ENCODE measurements around the gene CDH26. TPM values are rescaled to one million over a fixed set of nuclear protein-coding genes. Genes with fewer than 3 reads are reported as not detected.

CDH26 gene
- total and polyA plus RNA-seq, 2 donors = 1.8 to 14.7 TPM

DNA sequence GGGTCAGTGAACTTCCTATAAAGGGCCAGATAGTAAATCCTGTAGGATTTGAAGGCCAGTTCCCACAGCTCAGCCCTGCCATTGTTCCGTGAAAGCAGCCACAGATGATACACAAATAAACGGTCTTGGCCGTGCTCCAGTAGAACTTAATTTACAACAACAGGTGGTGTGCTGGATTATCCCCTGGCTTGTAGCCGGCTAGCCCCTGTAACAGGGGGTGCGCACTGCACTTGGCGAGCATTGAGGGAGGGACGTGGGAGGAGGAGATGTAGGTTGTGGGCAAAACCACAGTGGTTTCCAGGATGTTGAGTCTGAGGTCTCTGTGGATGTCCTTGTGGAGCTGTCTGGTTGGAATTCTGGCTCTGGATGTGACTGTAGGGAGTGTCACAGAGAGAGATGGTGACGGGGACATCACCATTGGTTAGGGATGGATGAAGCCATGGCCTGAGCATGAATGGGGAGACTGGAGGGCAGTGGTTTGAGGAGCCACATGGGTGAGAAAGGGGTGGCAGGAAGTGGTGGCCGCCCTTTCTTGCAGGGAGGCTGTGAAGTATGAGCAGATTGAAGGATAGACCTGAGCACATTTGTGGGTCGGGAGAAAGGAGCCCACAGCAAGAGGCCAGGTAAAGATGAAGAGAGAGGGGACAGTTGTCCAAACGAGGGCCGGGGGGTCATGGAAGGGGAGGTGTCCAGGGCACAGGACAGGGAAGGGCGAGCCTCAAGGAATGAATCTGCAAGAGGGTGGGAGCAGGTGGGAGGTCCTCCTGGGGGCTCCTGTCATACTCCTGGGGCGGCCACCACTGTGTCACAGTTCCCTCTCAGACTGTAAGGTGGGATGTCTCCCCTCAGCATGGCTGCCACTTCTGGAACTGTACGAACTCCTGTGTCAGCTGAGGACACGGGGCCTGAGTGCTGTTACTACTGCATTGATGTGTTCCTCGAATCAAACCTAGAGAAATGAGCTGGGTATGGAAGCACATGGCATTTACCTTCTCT, 53.6 kb downstream of the CDH26 start:
- no peak overlapping the region for H3K4me3 ChIP-seq (ENCODE audit: low read length in 2 of 2)
- H3K27ac ChIP-seq (ENCODE audit: low read depth in 1 of 2, low read length in 1 of 2) = no peak overlapping the region
- no peaks in the 10 kb centered on the region for H3K9me3 ChIP-seq (ENCODE audit: control insufficient read depth in 2 of 2, insufficient read depth in 1 of 2, low read length in 1 of 2)
- WGBS = 40% methylated on average over 17 of the region's 17 CpGs
- no peaks in the 10 kb centered on the region for H3K27me3 ChIP-seq (ENCODE audit: control insufficient read depth in 2 of 2, insufficient read depth in 1 of 2, low read length in 1 of 2)
- peak in 1 of 9 donors; percentile 23 for DNase-seq (ENCODE audit: low read depth in 6 of 9, low spot score in 9 of 9)
- H3K4me1 ChIP-seq (ENCODE audit: control insufficient read depth in 2 of 2, insufficient read depth in 2 of 2, low read length in 2 of 2) = peaks cover 5 to 9% of the 10 kb centered on the region in 2 donors
- H3K36me3 ChIP-seq (ENCODE audit: control insufficient read depth in 2 of 2, insufficient read depth in 2 of 2, low read length in 1 of 2) = no peaks in the 10 kb centered on the region

DNA sequence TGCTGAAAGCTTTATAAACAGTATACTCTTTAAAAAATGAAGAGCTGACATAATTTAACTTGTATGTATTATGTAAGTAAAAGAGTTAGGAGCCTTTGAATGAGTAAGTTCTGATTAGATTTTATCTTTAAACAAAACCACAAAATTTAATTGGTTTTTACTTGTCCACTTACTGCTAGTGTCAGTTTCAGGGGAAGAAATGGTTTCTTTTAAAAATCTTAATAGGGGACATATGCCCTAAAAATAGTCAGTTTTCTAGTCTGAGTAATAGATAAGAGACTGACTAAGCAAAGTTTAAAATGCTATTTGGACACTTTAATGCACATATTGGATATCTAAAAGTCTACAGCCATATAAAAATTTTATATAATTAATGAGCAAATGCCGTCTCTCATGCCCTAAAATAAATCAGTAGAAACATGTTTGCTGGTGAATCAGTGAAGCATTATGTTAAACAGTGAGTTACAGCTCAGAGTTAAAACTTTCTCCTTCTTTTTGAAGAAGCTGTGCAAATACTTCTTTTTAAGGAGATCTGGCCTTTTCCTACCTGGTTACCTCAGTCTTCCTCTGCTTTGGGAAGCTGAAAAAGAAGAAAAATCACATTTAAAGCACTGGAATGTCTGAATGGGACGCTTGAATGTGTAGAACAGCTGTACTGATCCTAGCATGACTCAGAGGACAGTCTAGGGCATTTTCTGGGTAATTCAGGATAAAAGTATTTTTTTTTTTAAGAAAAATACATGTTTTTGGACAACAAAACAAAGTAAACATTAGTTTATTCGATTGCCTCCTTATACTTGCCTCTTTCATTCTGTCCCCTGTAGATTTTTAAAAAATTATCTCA, 55.3 kb downstream of the CDH26 start:
- 93% methylated on average over 3 of the region's 3 CpGs for WGBS
- DNase-seq (ENCODE audit: low read depth in 6 of 9, low spot score in 9 of 9) = no peak
- Histone ChIP-seq H3K27ac (ENCODE audit: low read depth in 1 of 2, low read length in 1 of 2) (no peak overlapping the region), H3K36me3 (ENCODE audit: control insufficient read depth in 2 of 2, insufficient read depth in 2 of 2, low read length in 1 of 2) (no peaks in the 10 kb centered on the region), H3K4me3 (ENCODE audit: low read length in 2 of 2) (no peak overlapping the region), H3K4me1 (ENCODE audit: control insufficient read depth in 2 of 2, insufficient read depth in 2 of 2, low read length in 2 of 2) (peaks cover 5 to 9% of the 10 kb centered on the region in 2 donors), H3K9me3 (ENCODE audit: control insufficient read depth in 2 of 2, insufficient read depth in 1 of 2, low read length in 1 of 2) (no peaks in the 10 kb centered on the region), H3K27me3 (ENCODE audit: control insufficient read depth in 2 of 2, insufficient read depth in 1 of 2, low read length in 1 of 2) (no peaks in the 10 kb centered on the region)

DNA sequence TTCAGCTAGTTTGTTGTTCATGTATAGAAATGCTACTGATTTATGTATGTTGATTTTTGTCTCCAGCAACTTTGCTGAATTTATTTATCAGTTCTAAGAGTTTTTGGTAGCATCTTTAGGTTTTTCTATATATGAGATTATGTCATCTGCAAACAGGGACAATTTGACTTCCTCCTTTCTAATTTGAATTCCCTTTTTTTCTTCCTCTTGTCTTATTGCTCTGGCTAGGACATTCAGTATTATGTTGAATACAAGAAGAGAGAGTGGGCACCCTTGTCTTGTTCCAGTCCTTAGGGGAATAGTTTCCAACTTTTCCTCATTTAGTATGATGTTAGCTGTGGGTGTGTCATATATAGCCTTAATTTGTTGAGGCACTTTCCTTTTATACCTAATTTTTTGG, 58.2 kb downstream of the CDH26 start:
- Histone ChIP-seq H3K27ac (ENCODE audit: low read depth in 1 of 2, low read length in 1 of 2) (no peak overlapping the region), H3K4me3 (ENCODE audit: low read length in 2 of 2) (no peak overlapping the region), H3K4me1 (ENCODE audit: control insufficient read depth in 2 of 2, insufficient read depth in 2 of 2, low read length in 2 of 2) (peaks cover 5 to 6% of the 10 kb centered on the region in 2 donors), H3K36me3 (ENCODE audit: control insufficient read depth in 2 of 2, insufficient read depth in 2 of 2, low read length in 1 of 2) (no peaks in the 10 kb centered on the region), H3K9me3 (ENCODE audit: control insufficient read depth in 2 of 2, insufficient read depth in 1 of 2, low read length in 1 of 2) (no peaks in the 10 kb centered on the region), H3K27me3 (ENCODE audit: control insufficient read depth in 2 of 2, insufficient read depth in 1 of 2, low read length in 1 of 2) (no peaks in the 10 kb centered on the region)
- DNase-seq (ENCODE audit: low read depth in 6 of 9, low spot score in 9 of 9) = no peak

DNA sequence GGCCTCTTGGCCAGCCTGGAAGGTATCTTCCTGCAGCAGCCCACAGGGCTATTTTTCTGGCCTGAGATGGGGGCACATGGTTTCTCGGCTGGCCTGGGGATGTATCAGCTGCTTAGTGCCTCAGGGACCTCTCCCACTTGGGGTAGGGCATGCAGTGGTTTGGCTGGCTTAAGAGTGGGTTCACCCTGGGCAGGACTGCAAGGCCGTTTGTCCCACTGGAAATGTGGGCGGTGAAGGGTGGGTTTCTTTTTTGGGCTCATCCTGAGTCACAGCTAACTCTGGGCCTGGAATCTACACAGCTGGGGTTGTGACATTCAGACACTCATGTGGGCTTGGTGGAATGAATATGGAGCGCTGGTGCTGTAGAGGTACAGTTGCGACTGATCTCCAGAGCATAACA, 62.0 kb downstream of the CDH26 start:
- H3K27me3 ChIP-seq (ENCODE audit: control insufficient read depth in 2 of 2, insufficient read depth in 1 of 2, low read length in 1 of 2) = no peaks in the 10 kb centered on the region
- no peak overlapping the region for H3K4me3 ChIP-seq (ENCODE audit: low read length in 2 of 2)
- no peak overlapping the region for H3K27ac ChIP-seq (ENCODE audit: low read depth in 1 of 2, low read length in 1 of 2)
- no peaks in the 10 kb centered on the region for H3K9me3 ChIP-seq (ENCODE audit: control insufficient read depth in 2 of 2, insufficient read depth in 1 of 2, low read length in 1 of 2)
- no peaks in the 10 kb centered on the region for H3K36me3 ChIP-seq (ENCODE audit: control insufficient read depth in 2 of 2, insufficient read depth in 2 of 2, low read length in 1 of 2)
- DNase-seq (ENCODE audit: low read depth in 6 of 9, low spot score in 9 of 9) = no peak
- no peaks in the 10 kb centered on the region for H3K4me1 ChIP-seq (ENCODE audit: control insufficient read depth in 2 of 2, insufficient read depth in 2 of 2, low read length in 2 of 2)
- 95% methylated on average over 5 of the region's 5 CpGs for WGBS

DNA sequence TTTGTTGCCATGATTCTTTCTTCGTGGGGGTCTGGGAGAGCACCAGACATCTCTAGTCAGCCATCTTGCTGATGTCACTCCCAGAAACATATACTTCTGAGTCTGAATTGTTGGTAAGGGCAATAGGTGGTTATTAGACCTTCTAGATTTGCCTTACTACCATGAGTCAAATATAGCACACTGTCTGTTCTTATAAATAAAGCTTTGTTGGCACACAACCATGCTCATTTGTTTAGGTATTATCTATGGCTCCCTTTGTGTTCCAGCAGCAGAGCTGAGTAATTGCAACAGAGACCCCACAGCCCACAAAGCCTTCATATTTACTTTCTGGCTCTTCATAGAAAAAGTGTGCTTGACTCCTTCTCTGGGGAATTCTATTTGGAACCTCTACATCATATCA, 62.9 kb downstream of the CDH26 start:
- Histone ChIP-seq H3K27me3 (ENCODE audit: control insufficient read depth in 2 of 2, insufficient read depth in 1 of 2, low read length in 1 of 2) (no peaks in the 10 kb centered on the region), H3K4me1 (ENCODE audit: control insufficient read depth in 2 of 2, insufficient read depth in 2 of 2, low read length in 2 of 2) (no peaks in the 10 kb centered on the region), H3K9me3 (ENCODE audit: control insufficient read depth in 2 of 2, insufficient read depth in 1 of 2, low read length in 1 of 2) (no peaks in the 10 kb centered on the region), H3K4me3 (ENCODE audit: low read length in 2 of 2) (no peak overlapping the region), H3K36me3 (ENCODE audit: control insufficient read depth in 2 of 2, insufficient read depth in 2 of 2, low read length in 1 of 2) (no peaks in the 10 kb centered on the region), H3K27ac (ENCODE audit: low read depth in 1 of 2, low read length in 1 of 2) (no peak overlapping the region)
- no peak for DNase-seq (ENCODE audit: low read depth in 6 of 9, low spot score in 9 of 9)
- WGBS = 91% methylated on average over 1 of the region's 1 CpG

DNA sequence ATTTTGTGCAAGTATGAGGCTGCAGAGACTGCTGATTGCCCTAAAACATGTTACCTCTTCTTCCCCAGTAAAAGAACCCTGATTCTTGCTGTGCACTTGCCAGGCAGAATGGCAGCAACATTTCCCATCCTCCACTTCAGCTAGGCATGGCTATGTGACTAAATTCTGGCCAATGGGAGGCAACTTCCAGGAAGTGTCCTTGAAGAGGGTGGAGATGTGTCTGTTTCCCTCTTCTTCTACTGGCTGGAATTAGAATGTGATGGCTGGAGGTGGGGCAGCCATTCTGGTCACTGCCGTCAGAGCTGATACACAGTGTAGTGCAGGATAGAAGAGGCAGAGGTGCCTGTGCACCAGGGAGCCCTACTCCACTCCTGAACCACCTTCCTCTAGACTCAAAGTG, 64.6 kb downstream of the CDH26 start:
- WGBS = 95% methylated on average over 1 of the region's 1 CpG
- Histone ChIP-seq H3K27ac (ENCODE audit: low read depth in 1 of 2, low read length in 1 of 2) (no peak overlapping the region), H3K36me3 (ENCODE audit: control insufficient read depth in 2 of 2, insufficient read depth in 2 of 2, low read length in 1 of 2) (no peaks in the 10 kb centered on the region), H3K4me3 (ENCODE audit: low read length in 2 of 2) (no peak overlapping the region), H3K9me3 (ENCODE audit: control insufficient read depth in 2 of 2, insufficient read depth in 1 of 2, low read length in 1 of 2) (no peaks in the 10 kb centered on the region), H3K27me3 (ENCODE audit: control insufficient read depth in 2 of 2, insufficient read depth in 1 of 2, low read length in 1 of 2) (no peaks in the 10 kb centered on the region), H3K4me1 (ENCODE audit: control insufficient read depth in 2 of 2, insufficient read depth in 2 of 2, low read length in 2 of 2) (no peaks in the 10 kb centered on the region)
- no peak for DNase-seq (ENCODE audit: low read depth in 6 of 9, low spot score in 9 of 9)

DNA sequence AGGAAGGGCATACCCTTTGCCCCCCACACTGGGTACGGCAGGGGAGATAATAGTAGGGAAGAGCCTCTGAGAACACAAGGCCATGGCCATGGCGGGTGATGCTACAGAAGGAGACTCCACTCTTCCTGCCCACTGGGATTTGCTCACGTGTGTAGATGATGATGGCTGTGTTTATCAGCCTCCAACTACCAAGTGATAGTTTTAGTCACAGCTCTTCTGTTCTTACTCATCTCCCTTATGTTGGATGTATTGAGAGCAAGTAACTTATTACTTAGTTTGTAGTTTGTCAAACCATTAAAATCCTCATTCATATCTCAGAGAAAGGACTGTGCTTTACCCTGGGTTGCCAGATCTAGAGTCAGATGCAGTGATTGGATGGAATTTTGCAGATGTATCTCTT, 66.0 kb downstream of the CDH26 start:
- Histone ChIP-seq H3K9me3 (ENCODE audit: control insufficient read depth in 2 of 2, insufficient read depth in 1 of 2, low read length in 1 of 2) (no peaks in the 10 kb centered on the region), H3K27ac (ENCODE audit: low read depth in 1 of 2, low read length in 1 of 2) (no peak overlapping the region), H3K36me3 (ENCODE audit: control insufficient read depth in 2 of 2, insufficient read depth in 2 of 2, low read length in 1 of 2) (no peaks in the 10 kb centered on the region), H3K4me1 (ENCODE audit: control insufficient read depth in 2 of 2, insufficient read depth in 2 of 2, low read length in 2 of 2) (no peaks in the 10 kb centered on the region), H3K4me3 (ENCODE audit: low read length in 2 of 2) (no peak overlapping the region), H3K27me3 (ENCODE audit: control insufficient read depth in 2 of 2, insufficient read depth in 1 of 2, low read length in 1 of 2) (no peaks in the 10 kb centered on the region)
- WGBS = 65% methylated on average over 3 of the region's 3 CpGs
- DNase-seq (ENCODE audit: low read depth in 6 of 9, low spot score in 9 of 9) = no peak

DNA sequence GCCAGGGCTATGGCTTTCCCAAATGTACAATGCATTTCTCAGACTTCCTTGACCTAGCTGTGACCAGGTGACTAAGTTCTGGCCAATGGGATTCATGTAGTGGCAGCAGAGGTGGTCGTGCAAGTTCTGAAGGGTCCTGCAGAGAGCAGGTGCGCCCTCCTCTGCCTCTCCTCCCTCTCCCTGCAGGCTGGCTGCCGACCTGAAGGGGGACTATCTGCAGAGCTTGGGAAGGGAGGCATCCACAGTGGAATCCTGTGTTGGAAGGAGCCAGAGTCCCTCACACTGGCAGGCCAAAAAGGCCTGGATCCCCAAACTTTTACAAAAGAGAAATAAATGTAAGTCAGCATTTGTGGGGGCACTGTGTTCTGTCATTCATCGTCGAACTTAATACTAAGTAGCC, 66.6 kb downstream of the CDH26 start:
- WGBS = 92% methylated on average over 5 of the region's 5 CpGs

DNA sequence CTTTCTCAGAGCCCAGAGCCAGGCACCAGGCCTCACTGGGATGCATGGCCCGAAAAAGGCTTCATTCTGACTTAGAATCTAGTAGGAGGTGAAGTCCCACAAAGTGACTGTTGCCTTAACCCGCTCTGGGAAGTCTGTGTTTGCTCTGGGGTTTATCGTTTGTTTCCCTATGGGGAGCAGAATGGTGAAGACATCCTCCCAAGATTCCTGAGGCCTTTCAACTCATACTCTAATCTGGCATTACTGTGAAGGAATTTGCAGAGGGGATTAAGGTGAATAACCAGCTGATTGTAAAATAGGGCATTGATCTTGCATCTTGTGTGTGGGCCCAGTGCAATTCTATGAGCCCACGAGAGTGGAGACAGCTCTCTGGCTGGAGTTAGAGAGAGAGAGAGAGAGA, 67.8 kb downstream of the CDH26 start:
- H3K36me3 ChIP-seq (ENCODE audit: control insufficient read depth in 2 of 2, insufficient read depth in 2 of 2, low read length in 1 of 2) = no peaks in the 10 kb centered on the region
- H3K4me3 ChIP-seq (ENCODE audit: low read length in 2 of 2) = no peak overlapping the region
- no peaks in the 10 kb centered on the region for H3K9me3 ChIP-seq (ENCODE audit: control insufficient read depth in 2 of 2, insufficient read depth in 1 of 2, low read length in 1 of 2)
- H3K27ac ChIP-seq (ENCODE audit: low read depth in 1 of 2, low read length in 1 of 2) = no peak overlapping the region
- H3K27me3 ChIP-seq (ENCODE audit: control insufficient read depth in 2 of 2, insufficient read depth in 1 of 2, low read length in 1 of 2) = no peaks in the 10 kb centered on the region
- whole genome bisulfite sequencing = 97% methylated on average over 4 of the region's 4 CpGs
- no peak for DNase-seq (ENCODE audit: low read depth in 6 of 9, low spot score in 9 of 9)
- H3K4me1 ChIP-seq (ENCODE audit: control insufficient read depth in 2 of 2, insufficient read depth in 2 of 2, low read length in 2 of 2) = no peaks in the 10 kb centered on the region

More for the DNA sequence above, 66.6 kb downstream of the CDH26 start:
- Histone ChIP-seq H3K9me3 (ENCODE audit: control insufficient read depth in 2 of 2, insufficient read depth in 1 of 2, low read length in 1 of 2) (no peaks in the 10 kb centered on the region), H3K27me3 (ENCODE audit: control insufficient read depth in 2 of 2, insufficient read depth in 1 of 2, low read length in 1 of 2) (no peaks in the 10 kb centered on the region), H3K36me3 (ENCODE audit: control insufficient read depth in 2 of 2, insufficient read depth in 2 of 2, low read length in 1 of 2) (no peaks in the 10 kb centered on the region), H3K27ac (ENCODE audit: low read depth in 1 of 2, low read length in 1 of 2) (no peak overlapping the region), H3K4me1 (ENCODE audit: control insufficient read depth in 2 of 2, insufficient read depth in 2 of 2, low read length in 2 of 2) (no peaks in the 10 kb centered on the region), H3K4me3 (ENCODE audit: low read length in 2 of 2) (no peak overlapping the region)
- no peak for DNase-seq (ENCODE audit: low read depth in 6 of 9, low spot score in 9 of 9)

Data from thymus (tissue), 11 donors.